Lower leg skin (tissue), 4 donors: ENCODE data around the gene CHID1. TPM values are rescaled to one million over a fixed set of nuclear protein-coding genes. Genes with fewer than 3 reads are reported as not detected.

ENCODE experiments used
- DNase-seq, 2 donors: peaks; one replicate each; pipeline ENCODE4 v3.0.0-alpha.2; 2019; ENCODE audit warnings: low spot score in 2 of 2
- H3K4me3 ChIP-seq: fragments of 200-600 bp; sonication (generic); 2 replicates; pipeline ENCODE4 v1.5.1; 2017; ENCODE audit warnings: mild to moderate bottlenecking, low read depth; ENCODE audit not compliant: poor library complexity, severe bottlenecking
- POLR2A ChIP-seq, 2 donors: fragments of 450-650 bp; IDR thresholded peaks; one replicate each; pipeline ENCODE4 v1.6.1; 2016 to 2017; ENCODE audit warnings: antibody characterized with exemption in 2 of 2, mild to moderate bottlenecking in 1 of 2, moderate library complexity in 1 of 2
- WGBS, 2 donors: methylation state at CpG; one replicate each; pipeline ENCODE4 v1.1.5; 2018; 5-methylcytosine and 5-hydroxymethylcytosine counted together
- intact Hi-C: fragments of 100-400 bp; cut with DNase I; formaldehyde crosslinking; loops from one replicate; pipeline ENCODE4 v1.15.0; 2023; ENCODE audit warnings: low total_unique reads
- total RNA-seq, 4 donors: library from RNA; depleted of rRNA; stranded (reverse); fragments of >200 nt; gene quantifications; one replicate each; pipeline ENCODE4 v1.1.0, GENCODE V29; 2016
- TF ChIP-seq, protein P1 (sequence below), 3 donors: fragments of 450-650 bp; IDR thresholded peaks; one replicate each; pipeline ENCODE4 v1.5.1; 2016; ENCODE audit warnings: antibody characterized with exemption in 3 of 3, mild to moderate bottlenecking in 3 of 3, moderate library complexity in 2 of 3

CHID1 gene
- total RNA-seq, 4 donors from 2014 or later, result 35.5 to 59.4 (median 50.7) TPM

DNA sequence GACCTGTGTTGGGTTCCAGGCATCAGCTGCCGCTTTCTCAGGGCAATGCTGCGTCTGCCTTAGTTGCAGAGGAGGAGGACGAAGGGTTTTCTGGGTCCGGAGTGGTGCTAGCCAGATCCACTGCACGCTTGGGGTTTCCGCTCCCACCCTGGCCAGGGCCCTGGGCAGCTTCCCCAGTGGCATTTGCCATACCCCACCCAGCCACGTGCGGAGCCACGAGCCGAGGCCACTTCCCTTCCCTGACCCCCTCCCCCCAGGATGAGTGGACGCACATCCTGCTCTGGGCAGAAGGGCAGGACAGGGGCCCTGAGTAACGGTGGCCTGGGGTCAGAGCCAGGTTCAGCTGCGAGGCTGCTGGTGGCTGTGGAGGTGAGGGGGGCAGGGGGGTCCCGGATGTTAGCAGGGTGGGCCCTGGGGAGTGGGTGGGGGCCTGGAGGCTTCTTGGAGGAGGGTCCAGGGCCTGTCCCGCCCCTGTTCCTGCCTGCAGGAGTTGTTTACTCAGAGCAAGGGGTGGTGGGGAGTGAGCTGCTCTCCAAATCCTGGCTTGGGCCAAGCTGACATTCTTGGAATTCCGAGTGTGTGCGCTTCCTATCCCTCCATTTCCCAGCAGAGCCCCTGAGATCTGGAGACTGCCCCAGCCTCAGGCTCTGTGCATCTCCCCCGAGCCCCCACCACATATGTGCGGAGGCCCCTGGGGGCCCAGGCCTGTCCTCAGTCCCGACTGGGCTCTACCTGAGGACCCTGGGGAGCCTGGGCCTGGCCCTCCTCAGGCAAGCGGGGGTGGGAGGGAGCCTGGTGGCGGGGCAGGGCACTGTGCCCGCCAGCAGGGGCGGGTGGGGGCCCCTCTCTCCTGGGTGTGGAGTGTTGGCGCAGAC is 66.6 kb downstream of the CHID1 start:
- intact Hi-C loops, result loop anchor here (5.0 kb wide), 1 partner anchor 208 kb away; no protein-coding TSS in a partner anchor
- TF ChIP-seq POLR2A (IDR thresholded peaks at IDR 0.05), result no peak
- TF ChIP-seq, protein P1, sequence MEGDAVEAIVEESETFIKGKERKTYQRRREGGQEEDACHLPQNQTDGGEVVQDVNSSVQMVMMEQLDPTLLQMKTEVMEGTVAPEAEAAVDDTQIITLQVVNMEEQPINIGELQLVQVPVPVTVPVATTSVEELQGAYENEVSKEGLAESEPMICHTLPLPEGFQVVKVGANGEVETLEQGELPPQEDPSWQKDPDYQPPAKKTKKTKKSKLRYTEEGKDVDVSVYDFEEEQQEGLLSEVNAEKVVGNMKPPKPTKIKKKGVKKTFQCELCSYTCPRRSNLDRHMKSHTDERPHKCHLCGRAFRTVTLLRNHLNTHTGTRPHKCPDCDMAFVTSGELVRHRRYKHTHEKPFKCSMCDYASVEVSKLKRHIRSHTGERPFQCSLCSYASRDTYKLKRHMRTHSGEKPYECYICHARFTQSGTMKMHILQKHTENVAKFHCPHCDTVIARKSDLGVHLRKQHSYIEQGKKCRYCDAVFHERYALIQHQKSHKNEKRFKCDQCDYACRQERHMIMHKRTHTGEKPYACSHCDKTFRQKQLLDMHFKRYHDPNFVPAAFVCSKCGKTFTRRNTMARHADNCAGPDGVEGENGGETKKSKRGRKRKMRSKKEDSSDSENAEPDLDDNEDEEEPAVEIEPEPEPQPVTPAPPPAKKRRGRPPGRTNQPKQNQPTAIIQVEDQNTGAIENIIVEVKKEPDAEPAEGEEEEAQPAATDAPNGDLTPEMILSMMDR (IDR thresholded peaks at IDR 0.05), result no peak
- peak; percentile 95 to 99 for DNase-seq
- WGBS, 2 donors, result 1 to 4% methylated on average over 16 to 22 of the region's 25 CpGs
- H3K4me3 ChIP-seq, result peak overlapping the region; percentile 97

DNA sequence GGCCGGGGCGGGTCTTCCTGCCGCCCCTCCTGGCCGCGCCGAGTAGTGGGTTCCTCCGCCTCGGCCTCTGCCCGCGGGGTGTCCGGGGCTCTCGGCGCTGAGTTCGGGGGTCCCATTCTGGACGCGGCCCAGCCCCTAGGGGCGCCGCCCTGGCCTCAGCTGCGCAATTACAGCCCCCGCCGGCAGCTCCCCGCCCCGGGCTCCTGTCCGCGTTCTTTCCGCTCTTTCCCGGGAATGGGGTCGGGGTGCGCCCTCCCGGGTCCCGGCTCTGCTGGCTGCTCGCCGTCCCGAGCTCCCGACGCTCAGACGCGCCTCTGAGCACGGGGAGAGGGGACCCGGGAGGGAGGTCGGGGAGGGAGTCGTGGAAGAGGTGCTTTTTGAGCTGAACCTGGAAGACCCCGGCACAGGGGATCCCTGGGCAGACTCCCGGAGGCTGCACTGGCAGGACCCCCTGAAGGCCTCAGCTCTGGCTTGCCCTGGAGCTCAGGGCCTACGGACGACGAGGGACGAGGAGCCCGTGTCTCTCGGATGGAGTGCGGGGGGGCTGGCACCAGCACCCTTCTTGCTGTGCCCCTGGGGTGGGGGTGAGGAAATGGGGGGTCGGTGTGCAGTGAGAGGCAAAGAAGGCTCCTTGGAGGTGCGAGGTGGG is 67.4 kb downstream of the CHID1 start:
- peak overlapping the region; percentile 97 for H3K4me3 ChIP-seq
- no peak for DNase-seq
- WGBS, 2 donors, result 0% methylated on average over 19 to 37 of the region's 53 CpGs
- TF ChIP-seq POLR2A (IDR thresholded peaks at IDR 0.05), result no peak
- TF ChIP-seq, protein P1 (IDR thresholded peaks at IDR 0.05), result no peak
- intact Hi-C loops, result loop anchor here (5.0 kb wide), 1 partner anchor 209 kb away; no protein-coding TSS in a partner anchor

- peak in 1 of 2 donors; percentile 68 for TF ChIP-seq POLR2A (IDR thresholded peaks at IDR 0.05)
- TF ChIP-seq, protein P1 (IDR thresholded peaks at IDR 0.05), result no peak
- WGBS, 2 donors, result 1 to 2% methylated on average over 10 to 25 of the region's 87 CpGs
- DNase-seq, result peak; percentile 87 to 98
- intact Hi-C loops, result loop anchor here (5.0 kb wide), 1 partner anchor 210 kb away; no protein-coding TSS in a partner anchor
- peak within 1 kb of the TSS; percentile 97 for H3K4me3 ChIP-seq
These were observed 68.1 kb downstream of the CHID1 start, which contains the start of the genes POLR2L and TSPAN4 for GRCh38 chr11:842370-843002. Gene POLR2L, minus strand, starts transcription at chr11:842529. Its CDS starts 21 bp downstream, at chr11:842508. Gene TSPAN4, plus strand, starts transcription at chr11:842852. Its CDS starts 7,453 bp downstream, at chr11:850305.

- intact Hi-C loops, result loop anchor here (5.0 kb wide), 1 partner anchor 210 kb away; no protein-coding TSS in a partner anchor
- 1% methylated on average over 14 of the region's 27 CpGs for WGBS, 2 donors
These were observed 68.6 kb downstream of the CHID1 start for GRCh38 chr11:841981-842369.

More at GRCh38 chr11:841981-842369, 68.6 kb downstream of the CHID1 start:
- DNase-seq, result no peak
- TF ChIP-seq, protein P1 (IDR thresholded peaks at IDR 0.05), result no peak
- no peak for TF ChIP-seq POLR2A (IDR thresholded peaks at IDR 0.05)
- peak overlapping the region; percentile 97 for H3K4me3 ChIP-seq
